GM21381 (cell line): Measurements from ENCODE around the gene MAP3K21.

Experiments used
- ATAC-seq: cut with Tn5 transposase; IDR thresholded peaks from one replicate; pipeline ENCODE4 v1.9.1; 2021; ENCODE audit warnings: mild to moderate bottlenecking, moderate library complexity; ENCODE audit not compliant: unreplicated experiment

Gene MAP3K21

GRCh38 chr1:233323718-233324117 lies 3.8 kb upstream of the MAP3K21 start:
- no peak for ATAC-seq

DNA sequence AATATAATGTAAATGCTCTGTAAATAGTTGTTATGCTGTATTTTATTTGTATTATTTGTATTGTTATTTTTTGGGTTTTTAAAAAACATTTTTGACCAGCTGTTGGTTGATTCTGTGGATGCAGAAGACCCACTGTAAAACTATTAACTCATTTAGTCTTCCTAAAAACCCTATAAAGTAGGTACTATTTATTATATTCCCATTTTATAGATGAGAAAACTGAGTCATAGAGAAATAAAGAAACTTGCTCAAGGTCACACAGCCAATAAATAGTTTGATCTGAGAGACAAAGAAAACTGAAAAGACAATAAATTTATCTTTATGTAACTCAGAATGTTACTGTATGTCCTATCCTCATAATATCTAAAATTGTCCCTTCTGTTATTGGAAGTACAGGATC lies 1.2 kb upstream of the MAP3K21 start:
- no peak for ATAC-seq

- peak; percentile 94 for ATAC-seq
Observed at GRCh38 chr1:233326811-233327650, 493 bp upstream of the MAP3K21 start.

- peak; percentile 19 for ATAC-seq
Observed at GRCh38 chr1:233328142-233328921, 808 bp downstream of the MAP3K21 start.

DNA sequence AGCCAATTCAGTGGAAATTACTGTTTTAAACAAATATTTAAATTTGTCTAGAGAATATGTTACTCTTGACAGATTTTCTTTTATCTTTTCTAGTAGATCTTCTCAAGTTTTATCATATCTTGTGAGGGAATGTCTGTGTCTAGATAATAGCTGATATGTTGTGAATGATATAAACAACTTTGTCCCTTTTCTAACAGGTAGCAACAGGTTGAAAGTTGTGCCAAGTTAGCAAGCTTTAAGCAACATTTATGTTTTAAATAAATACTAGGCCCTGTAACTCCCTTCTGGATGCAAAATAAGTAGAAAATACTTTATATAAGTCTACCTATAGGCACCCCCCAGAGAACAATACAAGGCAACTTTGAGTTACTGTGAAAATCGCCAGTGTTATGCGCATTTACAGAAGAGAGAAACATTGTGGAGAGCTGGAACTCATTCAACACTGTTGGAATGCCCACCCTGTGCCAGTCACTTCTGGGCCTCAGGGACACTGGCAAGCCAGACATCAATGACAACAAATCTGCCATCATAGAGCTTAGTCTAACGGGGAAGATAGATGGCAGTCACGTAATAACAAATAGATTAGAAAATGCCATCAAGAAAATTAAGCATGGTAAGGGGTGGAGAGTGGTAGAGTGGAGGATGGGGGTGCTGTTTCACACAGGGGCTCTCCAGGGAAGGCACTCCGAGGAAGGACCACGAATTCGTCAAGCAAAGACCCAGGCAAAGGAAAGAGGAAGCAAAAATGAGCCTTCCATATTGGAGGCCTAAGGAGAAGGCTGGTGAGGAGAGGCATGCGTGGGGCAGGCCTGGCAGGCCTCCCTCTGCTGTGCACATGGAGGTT lies 4.4 kb downstream of the MAP3K21 start:
- ATAC-seq: no peak

- ATAC-seq: no peak
Observed at GRCh38 chr1:233333086-233333485, 5.6 kb downstream of the MAP3K21 start.

DNA sequence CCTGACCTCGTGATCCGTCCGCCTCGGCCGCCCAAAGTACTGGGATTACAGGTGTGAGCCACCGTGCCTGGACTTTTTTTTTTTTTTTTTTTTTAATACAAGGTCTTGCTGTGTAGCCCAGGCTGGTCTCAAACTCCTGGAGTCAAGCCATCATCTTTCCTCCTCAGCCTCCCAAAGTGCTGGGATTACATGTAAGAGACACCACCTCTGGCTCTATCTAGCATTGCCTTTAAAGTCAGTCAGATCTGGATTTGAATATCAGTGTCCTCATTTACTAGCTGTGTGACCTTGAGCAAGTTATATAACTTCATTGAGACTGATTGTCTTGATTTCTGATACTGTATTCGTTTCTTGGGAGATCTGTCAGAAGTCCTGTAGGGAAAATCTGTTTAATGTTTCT lies 6.6 kb downstream of the MAP3K21 start:
- ATAC-seq: no peak

- no peak for ATAC-seq
Observed at GRCh38 chr1:233336554-233337456, 9.3 kb downstream of the MAP3K21 start.

DNA sequence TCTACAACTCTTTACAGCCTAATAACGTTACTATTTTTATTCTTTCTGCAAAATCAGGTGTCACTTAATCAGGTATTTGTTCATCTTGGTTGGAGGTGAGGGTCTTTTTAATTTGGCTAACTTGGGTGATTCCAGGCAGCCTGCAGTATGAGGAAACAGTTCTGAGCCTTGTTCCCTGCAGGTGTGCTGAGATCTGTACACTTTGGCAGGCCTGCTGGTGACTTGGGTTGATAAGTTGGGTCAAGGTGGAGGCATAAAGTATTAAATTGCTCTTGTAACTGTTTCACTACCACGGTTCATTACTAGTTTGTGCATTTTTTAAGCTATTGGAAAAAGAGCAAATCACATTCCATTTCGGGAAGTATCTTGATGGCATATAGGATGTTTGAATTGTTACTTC lies 10.0 kb downstream of the MAP3K21 start:
- ATAC-seq: no peak

DNA sequence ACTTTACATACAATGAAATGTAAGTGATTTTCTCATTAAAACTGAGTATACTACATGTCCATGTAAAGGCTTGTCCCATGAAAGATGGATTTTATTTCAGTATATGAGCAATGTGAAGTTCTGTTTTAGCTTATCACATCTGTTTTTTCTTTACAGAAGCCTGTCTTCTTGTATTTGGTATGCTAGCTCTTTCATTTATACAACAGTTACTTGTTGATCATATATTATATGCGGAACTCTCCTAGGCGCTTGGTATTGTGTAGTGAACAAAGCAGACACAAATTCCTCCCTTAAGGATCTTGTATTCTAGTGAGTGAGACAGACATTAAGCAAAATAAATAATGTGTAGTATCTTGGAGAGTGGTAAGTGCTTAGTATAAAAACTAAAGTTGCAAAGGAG lies 10.6 kb downstream of the MAP3K21 start:
- no peak for ATAC-seq

DNA sequence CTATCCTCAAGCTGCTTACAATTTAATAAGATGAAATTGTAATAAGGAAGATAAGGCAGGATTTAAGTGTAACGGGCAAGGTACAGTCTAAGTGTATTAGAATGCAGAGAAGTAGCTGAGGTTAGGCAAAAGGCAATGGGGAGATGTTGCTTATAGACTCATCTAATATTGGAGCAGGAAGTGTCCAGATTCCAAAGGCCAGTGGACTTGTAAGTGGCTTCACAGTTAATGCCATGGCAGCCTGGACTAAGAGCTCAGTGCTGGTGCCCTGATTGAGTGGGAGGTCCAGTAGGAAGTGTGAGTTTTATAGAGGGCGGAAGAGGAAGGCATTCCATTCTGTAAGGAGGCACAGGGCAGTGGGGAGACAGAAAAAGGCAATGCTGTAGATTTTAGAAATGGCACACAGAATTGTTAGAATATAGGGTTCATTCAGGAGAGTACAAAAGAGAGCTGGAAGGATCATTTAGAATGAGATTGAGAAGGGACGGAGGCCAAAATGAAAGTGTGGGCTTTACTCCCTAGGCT lies 12.6 kb downstream of the MAP3K21 start:
- ATAC-seq: no peak

- no peak for ATAC-seq
Observed at GRCh38 chr1:233340966-233341516, 13.5 kb downstream of the MAP3K21 start.

DNA sequence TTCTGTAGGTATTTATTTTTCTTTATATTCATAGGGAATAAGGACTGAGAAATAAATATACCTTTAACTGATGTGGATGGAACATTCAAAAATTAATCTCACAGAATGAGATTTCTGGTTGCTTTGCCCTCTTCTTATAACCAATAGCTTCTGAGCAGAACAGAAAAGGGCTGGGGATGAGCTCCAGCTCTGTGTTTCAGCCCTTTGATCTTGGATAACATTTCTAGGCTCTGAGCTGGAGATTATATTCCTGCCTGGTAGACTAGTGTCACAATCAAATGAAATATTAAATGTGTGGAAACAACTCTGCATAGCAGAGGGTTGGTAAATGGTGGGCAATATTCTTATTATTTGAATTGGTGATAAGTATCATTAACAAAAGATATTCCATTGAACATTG lies 14.6 kb downstream of the MAP3K21 start:
- ATAC-seq: no peak

- ATAC-seq: no peak
Observed at GRCh38 chr1:233343262-233343661, 15.7 kb downstream of the MAP3K21 start.

DNA sequence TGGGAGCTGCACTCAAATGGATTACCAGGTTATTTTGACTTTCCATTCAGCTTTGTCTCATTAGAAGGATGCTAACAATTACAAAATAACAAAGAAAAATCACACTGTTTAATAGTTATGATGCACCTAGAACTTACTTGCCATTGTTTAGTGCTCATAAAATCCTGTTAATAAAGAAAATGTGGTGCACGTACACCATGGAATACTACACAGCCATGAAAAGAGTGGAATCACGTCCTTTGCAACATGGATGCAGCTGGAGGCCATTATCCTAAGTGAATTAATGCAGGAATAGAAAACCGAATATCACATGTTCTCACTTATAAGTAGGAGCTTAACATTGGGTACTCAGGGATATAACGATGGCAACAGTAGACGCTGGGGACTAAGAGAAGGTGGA lies 19.8 kb downstream of the MAP3K21 start:
- no peak for ATAC-seq

- ATAC-seq: no peak
Observed at GRCh38 chr1:233349137-233349536, 21.6 kb downstream of the MAP3K21 start.

GRCh38 chr1:233354983-233355382 lies 27.5 kb downstream of the MAP3K21 start:
- no peak for ATAC-seq

DNA sequence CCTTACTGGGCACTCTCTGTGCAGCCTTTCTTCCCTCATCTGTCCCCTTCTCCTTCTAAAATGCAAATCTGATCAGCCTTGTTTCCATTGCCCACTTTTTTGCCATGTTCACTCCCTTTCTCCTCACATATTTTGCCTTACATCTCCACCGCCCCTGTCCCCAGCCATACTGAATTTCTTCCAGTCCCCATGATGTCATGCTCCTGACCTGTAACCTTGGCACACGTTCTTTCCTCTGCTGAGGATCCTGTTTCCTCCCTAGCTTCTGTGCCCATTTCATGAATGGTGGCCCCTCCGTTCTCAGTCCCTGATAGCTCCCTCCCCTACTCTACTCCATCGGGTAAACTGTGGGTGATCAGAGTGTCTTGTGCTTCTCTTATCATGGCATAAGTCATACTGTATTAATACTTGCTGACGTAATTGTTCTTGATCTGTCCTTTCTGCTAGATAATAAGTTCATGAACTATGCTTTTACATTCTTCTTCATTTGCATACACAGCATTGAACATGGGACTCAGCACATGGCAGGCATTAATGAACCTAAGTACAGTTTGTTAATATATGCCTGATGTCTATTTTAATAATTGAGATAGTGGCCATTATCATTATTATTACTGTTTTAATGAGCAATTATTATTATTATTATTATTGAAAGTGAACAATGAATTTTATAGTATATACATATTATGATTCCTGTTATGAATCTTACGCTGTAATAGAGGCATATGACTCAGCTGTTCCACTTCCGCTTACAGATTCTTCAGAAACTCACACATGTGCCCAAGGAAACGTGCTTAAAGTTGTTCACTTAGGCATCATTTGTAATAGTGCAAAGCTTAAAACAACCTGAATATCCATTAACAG lies 28.5 kb downstream of the MAP3K21 start:
- peak; percentile 57 for ATAC-seq

- ATAC-seq: peak; percentile 23
Observed at GRCh38 chr1:233356705-233356987, 29.1 kb downstream of the MAP3K21 start.
